H1 (cell line): ENCODE measurements around the gene KCNMA1. TPM values are rescaled to one million over a fixed set of nuclear protein-coding genes. Genes with fewer than 3 reads are reported as not detected.

ENCODE experiments used
- CTCF ChIA-PET: fragments of 300-600 bp; sonication (Branson Sonifier 250); formaldehyde crosslinking; loops from one replicate; lab custom pipeline; 2021; ENCODE audit not compliant: partially characterized antibody; lab: Charles Lee
- POLR2A ChIA-PET: fragments of 300-600 bp; sonication (Branson Sonifier 250); formaldehyde crosslinking; loops from one replicate; lab custom pipeline; 2021; ENCODE audit warnings: inconsistent platforms; ENCODE audit not compliant: partially characterized antibody; lab: Charles Lee
- DNase-seq, 2 experiments: peaks; one replicate each; pipeline versions ENCODE4 v3.0.0 to v3.0.0-alpha.2; 2010 to 2022; ENCODE audit warnings: low spot score in 2 of 2, low read depth in 1 of 2, mixed read lengths in 1 of 2
- FAIRE-seq: peaks from 2 replicates; lab custom pipeline; 2011; peaks lifted over from hg19 to GRCh38; lab: Jason Lieb, UNC
- H2AFZ ChIP-seq: 2 replicates; pipeline ENCODE4 v1.8.1; 2012; ENCODE audit warnings: low read length, inconsistent platforms
- H2AK5ac ChIP-seq: 2 replicates; pipeline ENCODE4 v1.6.1; 2013; ENCODE audit warnings: low read depth, low read length
- H2BK120ac ChIP-seq: replicated peaks from 2 replicates; pipeline ENCODE3; 2013; ENCODE audit warnings: low read depth, low read length, inconsistent platforms
- H2BK12ac ChIP-seq: 2 replicates; pipeline ENCODE4 v1.6.1; 2013; ENCODE audit warnings: low read depth, low read length
- H2BK15ac ChIP-seq: 2 replicates; pipeline ENCODE4 v1.6.1; 2013; ENCODE audit warnings: low read length
- H2BK20ac ChIP-seq: 2 replicates; pipeline ENCODE4 v1.6.1; 2013; ENCODE audit warnings: low read length
- H2BK5ac ChIP-seq: 2 replicates; pipeline ENCODE4 v1.6.1; 2013; ENCODE audit warnings: low read depth, low read length
- H3K14ac ChIP-seq: 2 replicates; pipeline ENCODE4 v1.6.1; 2013; ENCODE audit warnings: inconsistent platforms; ENCODE audit not compliant: insufficient read length
- H3K18ac ChIP-seq: 2 replicates; pipeline ENCODE4 v1.6.1; 2013; ENCODE audit warnings: low read length; ENCODE audit errors: extremely low read depth
- H3K23ac ChIP-seq: 2 replicates; pipeline ENCODE4 v1.6.1; 2013; ENCODE audit warnings: inconsistent platforms; ENCODE audit not compliant: insufficient read length
- H3K23me2 ChIP-seq: 2 replicates; pipeline ENCODE4 v1.6.1; 2013; ENCODE audit warnings: low read depth, low read length
- H3K27ac ChIP-seq: 2 replicates; pipeline ENCODE4 v1.6.1; 2011; ENCODE audit warnings: low read depth, low read length, inconsistent platforms
- H3K27me3 ChIP-seq, 4 experiments: replicated peaks in 1 of 4; 1 replicate in 1 of 4; 2 replicates in 3 of 4; pipeline versions ENCODE4 v1.6.1 to v1.8.1; 2011 to 2013; ENCODE audit warnings: low read length in 3 of 4, mild to moderate bottlenecking in 3 of 4, inconsistent platforms in 2 of 4, mixed read lengths in 2 of 4, moderate library complexity in 1 of 4; ENCODE audit not compliant: control insufficient read depth in 3 of 4, insufficient read depth in 3 of 4; ENCODE audit errors: extremely low read depth in 1 of 4
- H3K36me3 ChIP-seq, 4 experiments: 2 replicates each; pipeline versions ENCODE4 v1.6.1 to v1.8.1; 2011 to 2013; ENCODE audit warnings: mild to moderate bottlenecking in 4 of 4, low read length in 3 of 4, moderate library complexity in 2 of 4, control low read depth in 1 of 4, inconsistent platforms in 1 of 4; ENCODE audit not compliant: insufficient read depth in 4 of 4, control insufficient read depth in 2 of 4
- H3K4ac ChIP-seq: replicated peaks from 2 replicates; pipeline ENCODE3; 2013; ENCODE audit warnings: low read length, low read depth, mixed read lengths, inconsistent platforms; ENCODE audit not compliant: insufficient read length
- H3K4me1 ChIP-seq, 4 experiments: replicated peaks in 1 of 4; 1 replicate in 1 of 4; 2 replicates in 3 of 4; pipeline versions ENCODE4 v1.6.1 to v1.8.1; 2011 to 2013; ENCODE audit warnings: low read length in 3 of 4, inconsistent platforms in 2 of 4, mixed read lengths in 1 of 4; ENCODE audit not compliant: insufficient read depth in 4 of 4, control insufficient read depth in 3 of 4
- H3K4me2 ChIP-seq, 2 experiments: 2 replicates each; pipeline versions ENCODE4 v1.6.1 to v1.8.1; 2011 to 2013; ENCODE audit warnings: low read depth in 2 of 2, low read length in 2 of 2, control low read depth in 1 of 2, inconsistent platforms in 1 of 2, mild to moderate bottlenecking in 1 of 2; ENCODE audit not compliant: insufficient read depth in 1 of 2
- H3K4me3 ChIP-seq, 4 experiments: fragments of 200-600, 300-600 bp in 1 of 4; sonication (generic), shearing (Covaris generic), sonication (Bioruptor Twin) in 1 of 4; 2 replicates each; pipeline versions ENCODE4 v1.5.1 to v1.8.1; 2011 to 2016; ENCODE audit warnings: low read length in 4 of 4, low read depth in 3 of 4, control low read depth in 2 of 4, inconsistent platforms in 2 of 4, mild to moderate bottlenecking in 2 of 4, mixed read lengths in 1 of 4, moderate library complexity in 1 of 4; ENCODE audit not compliant: insufficient read depth in 2 of 4; ENCODE audit errors: extremely low read depth in 1 of 4
- H3K56ac ChIP-seq: replicated peaks from 2 replicates; pipeline ENCODE3; 2013; ENCODE audit warnings: low read depth, mild to moderate bottlenecking, mixed read lengths, low read length, inconsistent platforms; ENCODE audit not compliant: insufficient read length
- H3K79me1 ChIP-seq: 2 replicates; pipeline ENCODE4 v1.6.1; 2013; ENCODE audit warnings: low read depth, low read length, control low read depth
- H3K79me2 ChIP-seq, 2 experiments: 2 replicates each; pipeline versions ENCODE4 v1.6.1 to v1.8.1; 2012 to 2013; ENCODE audit warnings: low read length in 2 of 2, mild to moderate bottlenecking in 2 of 2, inconsistent platforms in 1 of 2; ENCODE audit not compliant: insufficient read depth in 2 of 2, control insufficient read depth in 1 of 2
- H3K9ac ChIP-seq, 4 experiments: replicated peaks in 1 of 4; 1 replicate in 1 of 4; 2 replicates in 3 of 4; pipeline versions ENCODE4 v1.6.1 to v1.8.1; 2011 to 2013; ENCODE audit warnings: low read depth in 3 of 4, low read length in 3 of 4, control low read depth in 2 of 4, mild to moderate bottlenecking in 2 of 4, moderate library complexity in 2 of 4, inconsistent platforms in 1 of 4; ENCODE audit errors: extremely low read depth in 1 of 4
- H3K9me3 ChIP-seq, 2 experiments: 2 replicates each; pipeline versions ENCODE4 v1.6.1 to v1.8.1; 2012 to 2013; ENCODE audit warnings: mild to moderate bottlenecking in 2 of 2, moderate library complexity in 2 of 2, control low read depth in 1 of 2, inconsistent platforms in 1 of 2, low read depth in 1 of 2, low read length in 1 of 2, mixed read lengths in 1 of 2; ENCODE audit not compliant: insufficient read depth in 2 of 2
- H4K20me1 ChIP-seq, 2 experiments: replicated peaks in 1 of 2; 2 replicates each; pipeline versions ENCODE3 to v1.8.1; 2011 to 2013; ENCODE audit warnings: inconsistent platforms in 2 of 2, low read length in 2 of 2, mild to moderate bottlenecking in 1 of 2; ENCODE audit not compliant: insufficient read depth in 2 of 2, control insufficient read depth in 1 of 2
- H4K5ac ChIP-seq: 2 replicates; pipeline ENCODE4 v1.6.1; 2013; ENCODE audit warnings: low read length, low read depth, mixed read lengths, inconsistent platforms; ENCODE audit not compliant: insufficient read length
- H4K8ac ChIP-seq: 2 replicates; pipeline ENCODE4 v1.8.0; 2013; ENCODE audit warnings: mild to moderate bottlenecking, moderate library complexity, low read length, inconsistent platforms; ENCODE audit not compliant: insufficient read depth; ENCODE audit errors: extremely low read depth
- H4K91ac ChIP-seq: replicated peaks from 2 replicates; pipeline ENCODE3; 2013; ENCODE audit warnings: low read length, mixed read lengths, inconsistent platforms; ENCODE audit not compliant: insufficient read length
- CEBPB ChIP-seq: IDR thresholded peaks from 2 replicates; pipeline ENCODE4 v1.6.1; 2012; ENCODE audit warnings: low read depth, low read length
- EZH2 ChIP-seq: fragments of 200-600 bp; sonication (generic); IDR thresholded peaks from 2 replicates; pipeline ENCODE4 v1.7.1; 2012; ENCODE audit warnings: low read depth, mild to moderate bottlenecking, moderate library complexity, low read length, inconsistent platforms; ENCODE audit not compliant: severe bottlenecking
- RXRA ChIP-seq: IDR thresholded peaks from 2 replicates; pipeline ENCODE4 v1.6.1; 2011; ENCODE audit warnings: low read depth, mild to moderate bottlenecking, low read length, moderate library complexity; ENCODE audit not compliant: insufficient read depth
- SAP30 ChIP-seq: fragments of 300-600 bp; sonication (generic); IDR thresholded peaks from 2 replicates; pipeline ENCODE4 v1.7.1; 2012; ENCODE audit warnings: low read length, moderate library complexity, mild to moderate bottlenecking, inconsistent platforms; ENCODE audit not compliant: insufficient read depth, insufficient replicate concordance
- SIRT6 ChIP-seq: IDR thresholded peaks from one replicate; pipeline ENCODE4 v1.7.1; 2012; ENCODE audit warnings: low read length, inconsistent platforms
- TEAD4 ChIP-seq: IDR thresholded peaks from 2 replicates; pipeline ENCODE4 v1.6.1; 2012; ENCODE audit warnings: low read depth, low read length, inconsistent platforms, mixed read lengths
- WGBS, 2 experiments: shearing (Covaris generic) in 1 of 2; methylation state at CpG; one replicate each; pipeline versions ENCODE4 v1.1.6 to v1.1.7; 2013 to 2015; ENCODE audit warnings: low lambda C conversion rate in 2 of 2, mixed read lengths in 2 of 2, inconsistent platforms in 1 of 2, low coverage in 1 of 2, missing lambda C conversion rate in 1 of 2; ENCODE audit not compliant: insufficient replicate concordance in 2 of 2, insufficient coverage in 1 of 2, insufficient read length in 1 of 2; ENCODE audit errors: extremely low coverage in 1 of 2, missing lambda C conversion rate in 1 of 2; 5-methylcytosine and 5-hydroxymethylcytosine counted together
- polyA plus RNA-seq, 7 experiments: library from polyadenylated mRNA; depleted of rRNA in 3 of 7; stranded (reverse) in 5 of 7; unstranded in 2 of 7; fragments of >200 nt in 5 of 7; fragments of 200-250 nt in 2 of 7; gene quantifications; 1 replicate in 5 of 7; 2 replicates in 1 of 7; 4 replicates in 1 of 7; pipeline versions ENCODE4 v1.2.1 to v1.2.3, GENCODE V29; 2011 to 2013; ENCODE audit warnings: missing spikeins in 2 of 7, mixed read lengths in 2 of 7
- total RNA-seq: library from RNA; stranded (reverse); fragmentation: NEBNext Ultra II Directional; extraction: Animal tissue kit (Norgen Biotek cat#: 25700); gene quantifications from 2 replicates; pipeline ENCODE4 v1.2.1, GENCODE V29; 2021

The KCNMA1 gene
- total and polyA plus RNA-seq, 2 of the 8 experiments (the other 6 are each of a cell fraction or from before 2014, with no cell fraction given) = 10.2 to 11.1 TPM

GRCh38 chr10:77180794-77181193 is 456.8 kb downstream of the KCNMA1 start:
- H4K8ac ChIP-seq = no peak overlapping the region
- no peak for DNase-seq
- H3K4me3 ChIP-seq = no peak overlapping the region
- H3K23me2 ChIP-seq = no peaks in the 10 kb centered on the region; the same call in 1 of the 2 replicates
- no peaks in the 10 kb centered on the region for H3K27me3 ChIP-seq
- no peak overlapping the region for H4K5ac ChIP-seq
- H4K20me1 ChIP-seq = no peaks in the 10 kb centered on the region
- H3K36me3 ChIP-seq = no peaks in the 10 kb centered on the region
- no peak overlapping the region for H3K18ac ChIP-seq
- no peak for FAIRE-seq
- H3K79me2 ChIP-seq = no peaks in the 10 kb centered on the region
- ChIA-PET POLR2A (no interaction called here), CTCF (no interaction called here)
- no peak overlapping the region for H2BK5ac ChIP-seq
- no peak overlapping the region for H3K4ac ChIP-seq
- no peak overlapping the region for H2AFZ ChIP-seq
- no peak overlapping the region for H2BK20ac ChIP-seq
- no peak overlapping the region for H3K23ac ChIP-seq
- H3K4me1 ChIP-seq = peaks cover 0 to 8% (median 5%) of the 10 kb centered on the region in 4 experiments; a peak in 4 of 7 replicates
- H3K4me2 ChIP-seq = no peak overlapping the region
- no peak overlapping the region for H3K14ac ChIP-seq
- no peak overlapping the region for H3K27ac ChIP-seq
- H2AK5ac ChIP-seq = no peak overlapping the region
- H3K79me1 ChIP-seq = no peaks in the 10 kb centered on the region
- no peak overlapping the region for H2BK120ac ChIP-seq
- no peak overlapping the region for H3K9ac ChIP-seq
- H3K9me3 ChIP-seq = no peaks in the 10 kb centered on the region
- no peak overlapping the region for H3K56ac ChIP-seq
- no peak overlapping the region for H2BK15ac ChIP-seq
- no peak overlapping the region for H2BK12ac ChIP-seq
- no peak overlapping the region for H4K91ac ChIP-seq
- WGBS, 2 experiments = 83% methylated on average over 2 of the region's 2 CpGs; no CpG with 5 or more reads in 1 of the 2 experiments
- TF ChIP-seq SAP30 = no peak
- TF ChIP-seq CEBPB = no peak
- TF ChIP-seq RXRA = no peak
- no peak for TF ChIP-seq TEAD4
- no peak for TF ChIP-seq EZH2
- TF ChIP-seq SIRT6 = no peak
